Fibroblast of pulmonary artery (primary cell): ENCODE data around the gene BECN2.

ENCODE experiments used
- DNase-seq: peaks from one replicate; pipeline ENCODE4 v3.0.0-alpha.2; 2010; ENCODE audit warnings: low read depth
- H3K4me3 ChIP-seq: replicated peaks from 2 replicates; pipeline ENCODE4 v1.5.1; 2011; ENCODE audit warnings: low read depth, mild to moderate bottlenecking, control low read depth, low read length, moderate library complexity
- CTCF ChIP-seq: IDR thresholded peaks from 2 replicates; pipeline ENCODE4 v1.5.1; 2011; ENCODE audit warnings: mild to moderate bottlenecking, control low read depth, low read length, inconsistent platforms; ENCODE audit errors: missing control alignments

Gene BECN2

GRCh38 chr1:241957692-241958494 is at the start of gene BECN2:
Gene BECN2 (plus strand): TSS chr1:241957767. CDS start chr1:241957767, 0 bp downstream.
- H3K4me3 ChIP-seq: no peak within 1 kb of the TSS
- no peak for TF ChIP-seq CTCF
- no peak for DNase-seq

- no peak for TF ChIP-seq CTCF
- no peak overlapping the region for H3K4me3 ChIP-seq
- no peak for DNase-seq
Measured at GRCh38 chr1:241916196-241916595, 41.4 kb upstream of the BECN2 start.

GRCh38 chr1:241917487-241917886 is 40.1 kb upstream of the BECN2 start:
- no peak for TF ChIP-seq CTCF
- no peak for DNase-seq
- no peak overlapping the region for H3K4me3 ChIP-seq

- no peak overlapping the region for H3K4me3 ChIP-seq
- peak; percentile 71 for DNase-seq
- TF ChIP-seq CTCF: no peak
Measured at GRCh38 chr1:241918879-241919278, 38.7 kb upstream of the BECN2 start.

- no peak for DNase-seq
- no peak overlapping the region for H3K4me3 ChIP-seq
- TF ChIP-seq CTCF: no peak
Measured at GRCh38 chr1:241924080-241924808, 33.3 kb upstream of the BECN2 start.

- DNase-seq: no peak
- no peak overlapping the region for H3K4me3 ChIP-seq
- no peak for TF ChIP-seq CTCF
Measured at GRCh38 chr1:241926141-241926540, 31.4 kb upstream of the BECN2 start.
